IPS-NIHi11 (cell line): ENCODE data around the gene TAL2.

Source experiments
- DNase-seq: peaks from one replicate; pipeline ENCODE4 v3.0.0; 2012; ENCODE audit warnings: mixed read lengths, low spot score

The TAL2 gene

DNA sequence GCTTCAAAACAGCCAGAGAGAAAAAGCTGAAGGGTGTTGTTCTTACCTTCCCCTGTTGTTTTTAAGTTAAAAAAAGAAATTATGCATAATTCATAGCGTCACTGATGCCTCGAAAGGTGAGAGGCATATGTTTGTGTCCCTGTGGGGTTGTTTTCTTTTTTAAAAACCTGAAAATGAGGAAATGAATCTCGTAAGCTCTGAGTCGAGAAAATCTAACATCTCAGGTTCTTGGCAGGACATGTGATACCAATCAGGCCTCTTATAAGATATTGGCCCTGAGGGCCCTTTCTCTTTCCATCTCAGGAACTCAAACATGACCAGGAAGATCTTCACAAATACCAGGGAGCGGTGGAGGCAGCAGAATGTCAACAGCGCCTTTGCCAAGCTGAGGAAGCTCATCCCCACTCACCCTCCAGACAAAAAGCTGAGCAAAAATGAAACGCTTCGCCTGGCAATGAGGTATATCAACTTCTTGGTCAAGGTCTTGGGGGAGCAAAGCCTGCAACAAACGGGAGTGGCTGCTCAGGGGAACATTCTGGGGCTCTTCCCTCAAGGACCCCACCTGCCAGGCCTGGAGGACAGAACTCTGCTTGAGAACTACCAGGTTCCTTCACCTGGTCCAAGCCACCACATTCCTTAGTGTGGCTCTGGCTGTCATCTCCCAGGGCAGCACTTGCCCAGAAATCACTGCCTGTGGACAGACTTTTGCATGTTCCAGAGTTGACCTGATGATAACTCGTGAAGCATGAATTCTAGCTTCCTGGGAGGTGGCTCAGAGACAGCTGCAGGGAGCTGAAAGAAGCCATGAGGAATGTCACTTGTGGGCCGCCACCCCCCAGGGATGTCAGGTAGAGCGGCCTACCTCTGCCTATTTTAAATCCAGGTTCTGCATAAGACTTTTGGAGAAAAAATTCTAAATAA lies at the start of gene TAL2:
Gene TAL2 (plus strand): TSS at position 274 of the 921 bp plus-strand sequence. CDS start 40 bp downstream, at position 314.
- no peak for DNase-seq

- DNase-seq: no peak
Observed at GRCh38 chr9:105621001-105621400, 41.3 kb upstream of the TAL2 start.

DNA sequence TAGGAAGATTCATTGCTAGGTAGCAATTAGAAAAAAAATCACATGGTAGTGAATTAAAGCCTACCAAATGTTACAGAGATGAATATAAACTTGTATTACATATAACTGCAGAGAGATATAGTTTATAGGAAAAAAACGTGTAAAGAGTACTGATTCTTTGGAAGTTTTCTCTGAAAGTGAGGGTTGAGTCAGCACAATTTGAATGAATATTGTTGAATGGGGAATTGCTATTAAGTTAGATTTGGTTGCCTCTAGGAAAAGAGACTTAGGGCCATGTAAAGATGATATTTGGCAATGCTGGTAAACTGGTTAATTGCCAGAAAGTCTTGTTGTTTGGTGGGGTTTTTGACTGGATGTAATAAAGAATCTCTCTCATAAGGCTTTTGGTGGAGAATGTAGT lies 37.2 kb upstream of the TAL2 start:
- DNase-seq: no peak

DNA sequence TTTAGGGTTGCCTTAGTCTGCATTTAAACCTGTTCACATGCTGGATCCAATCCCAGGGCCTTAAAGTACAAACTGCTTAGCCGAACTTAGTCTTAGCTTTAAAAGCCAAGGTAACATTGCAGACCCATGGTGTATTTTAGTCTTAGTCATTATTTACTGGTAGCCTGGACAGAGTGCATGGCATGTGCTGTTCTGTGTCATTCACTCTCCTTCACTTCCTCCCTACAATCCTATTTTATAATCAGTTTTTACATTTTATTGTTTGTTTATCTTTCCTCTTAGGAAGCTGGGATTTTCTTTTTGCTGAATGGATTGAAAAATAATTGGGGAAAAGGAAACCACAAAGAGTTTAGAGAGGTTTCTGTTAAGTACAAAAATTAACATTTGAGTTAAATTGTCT lies 29.4 kb upstream of the TAL2 start:
- no peak for DNase-seq

DNA sequence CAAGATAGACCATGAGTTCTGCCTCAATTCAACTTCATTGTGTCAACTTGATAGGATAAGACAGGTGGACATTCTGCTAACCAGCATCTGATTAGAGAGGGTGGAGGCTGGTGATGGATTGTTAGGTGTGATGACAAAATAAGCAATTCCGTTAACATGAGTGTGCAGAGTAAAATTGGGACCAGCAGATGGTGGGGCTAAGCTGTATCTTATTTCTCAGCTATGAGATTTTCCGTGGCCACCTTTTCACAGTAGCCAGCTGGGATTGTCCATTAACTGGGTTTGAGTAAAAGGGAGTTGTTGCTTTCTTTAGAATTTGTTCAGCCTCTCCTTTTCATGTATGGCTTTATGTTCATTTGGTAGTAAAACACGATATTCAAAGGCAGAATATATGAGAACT lies 28.8 kb upstream of the TAL2 start:
- no peak for DNase-seq

GRCh38 chr9:105636331-105636730 lies 25.9 kb upstream of the TAL2 start:
- no peak for DNase-seq

- DNase-seq: no peak
Observed at GRCh38 chr9:105637787-105638395, 24.4 kb upstream of the TAL2 start.

DNA sequence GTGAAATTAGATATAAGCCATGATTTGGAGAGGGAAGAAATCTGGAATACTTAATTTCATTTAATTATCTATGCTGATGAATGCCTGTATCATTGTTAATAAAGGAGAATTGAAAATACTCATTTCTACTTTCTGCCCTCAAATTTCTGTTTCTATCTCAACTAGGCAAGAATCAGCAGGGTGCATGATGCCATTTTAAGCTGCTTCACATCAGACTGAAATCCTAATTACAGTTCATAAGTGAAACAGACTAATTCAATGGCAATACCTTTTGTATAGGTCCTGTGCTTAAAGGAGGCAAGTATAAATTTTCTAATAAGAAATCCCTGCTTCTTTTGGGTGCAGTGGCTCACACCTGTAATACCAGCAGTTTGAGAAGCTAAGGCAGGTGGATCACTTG lies 22.3 kb upstream of the TAL2 start:
- DNase-seq: no peak

DNA sequence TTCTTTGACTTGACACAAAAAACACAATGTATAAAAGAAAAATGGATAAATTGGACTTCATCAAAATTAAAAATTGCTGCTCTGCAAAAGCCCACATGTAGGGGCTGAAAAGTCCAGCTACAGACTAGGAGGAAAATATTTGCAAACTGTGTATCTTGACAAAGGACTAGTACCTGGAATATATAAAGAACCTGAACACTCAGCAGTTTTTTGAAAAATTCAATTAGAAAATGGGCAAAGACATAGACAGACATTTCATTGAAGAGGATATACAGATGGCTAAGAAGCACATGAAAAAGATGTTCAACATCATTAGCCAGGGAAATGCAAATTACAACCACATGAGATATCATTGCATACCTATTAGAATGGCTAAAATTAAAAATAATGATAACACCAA lies 18.5 kb upstream of the TAL2 start:
- DNase-seq: no peak

DNA sequence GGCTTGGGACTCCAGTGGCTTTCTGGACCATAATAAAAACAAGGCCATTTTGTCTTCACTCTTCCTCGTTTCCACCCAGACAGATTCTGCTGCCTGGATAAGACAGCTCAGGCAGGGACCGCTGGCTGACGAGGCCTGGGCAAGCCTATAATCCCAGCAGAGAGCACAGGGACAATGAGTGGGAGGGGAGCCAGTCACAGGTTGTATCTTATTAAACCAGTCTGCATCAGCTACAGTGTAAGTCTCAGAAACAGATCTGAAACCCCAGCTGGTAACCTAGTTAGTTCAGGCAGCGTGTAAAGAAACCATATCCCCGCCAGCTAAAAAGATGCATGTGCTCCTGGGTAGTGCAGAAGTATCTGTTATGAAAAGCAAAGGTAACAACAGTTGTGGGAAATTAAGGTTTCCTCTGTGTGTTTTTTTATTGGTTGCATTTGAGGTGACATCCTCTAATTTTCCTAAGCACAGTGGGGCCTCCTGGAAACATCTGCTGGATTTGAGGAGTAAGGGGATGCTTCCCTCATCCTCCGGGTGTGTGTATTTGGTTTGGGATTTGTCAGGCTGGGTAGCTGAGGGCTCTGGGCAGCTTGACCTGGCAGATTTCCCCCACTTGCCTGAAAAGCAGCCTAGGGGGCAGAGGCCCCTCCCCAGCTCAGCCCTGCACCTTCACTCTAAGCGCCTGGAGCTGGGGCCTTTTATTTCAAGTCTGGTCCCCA lies 15.2 kb upstream of the TAL2 start:
- no peak for DNase-seq

- DNase-seq: no peak
Observed at GRCh38 chr9:105647595-105648349, 14.5 kb upstream of the TAL2 start.

- DNase-seq: peak; percentile 19
Observed at GRCh38 chr9:105651806-105652205, 10.5 kb upstream of the TAL2 start.

DNA sequence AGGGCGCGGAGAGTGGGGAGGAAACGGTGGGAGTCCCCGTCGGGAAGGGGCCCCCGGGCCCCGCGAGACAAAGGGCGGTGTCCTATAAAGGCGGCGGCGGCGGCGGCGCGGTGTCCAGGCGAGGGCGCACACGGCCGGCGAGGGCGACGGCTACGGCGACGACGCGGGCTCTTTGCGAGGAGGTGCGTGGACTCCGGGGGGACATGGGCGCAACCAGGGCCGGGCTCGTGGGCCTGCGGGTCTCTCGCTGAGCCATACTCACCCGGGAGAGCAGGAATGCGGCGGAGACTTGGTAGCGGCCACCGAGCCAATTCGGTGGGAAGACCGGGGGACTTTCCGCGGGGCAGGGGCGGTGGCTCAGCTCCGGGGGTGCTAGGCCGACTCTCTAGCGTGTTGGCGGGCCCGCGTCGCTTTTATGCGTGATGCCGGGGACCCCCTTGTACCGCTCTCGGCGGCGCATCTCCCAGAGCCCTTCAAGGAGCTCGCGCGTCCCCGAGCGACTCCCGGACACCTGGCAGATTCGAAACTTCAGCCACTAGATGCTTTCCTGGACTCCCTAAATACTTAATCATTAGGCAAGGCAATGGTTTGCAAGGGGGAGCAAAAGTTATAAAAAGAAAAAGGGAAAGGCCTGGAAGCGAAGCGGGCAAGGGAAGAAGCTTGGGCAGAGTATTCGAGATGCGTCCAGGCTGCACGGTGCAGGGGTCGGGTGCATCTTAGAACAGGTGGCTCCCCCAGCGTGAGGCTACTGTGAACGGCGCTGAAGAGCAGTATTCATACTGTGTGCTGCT lies 5.9 kb upstream of the TAL2 start:
- DNase-seq: peak; percentile 74

- no peak for DNase-seq
Observed at GRCh38 chr9:105658351-105658750, 3.9 kb upstream of the TAL2 start.

GRCh38 chr9:105661011-105661410 lies 1.2 kb upstream of the TAL2 start:
- no peak for DNase-seq

DNA sequence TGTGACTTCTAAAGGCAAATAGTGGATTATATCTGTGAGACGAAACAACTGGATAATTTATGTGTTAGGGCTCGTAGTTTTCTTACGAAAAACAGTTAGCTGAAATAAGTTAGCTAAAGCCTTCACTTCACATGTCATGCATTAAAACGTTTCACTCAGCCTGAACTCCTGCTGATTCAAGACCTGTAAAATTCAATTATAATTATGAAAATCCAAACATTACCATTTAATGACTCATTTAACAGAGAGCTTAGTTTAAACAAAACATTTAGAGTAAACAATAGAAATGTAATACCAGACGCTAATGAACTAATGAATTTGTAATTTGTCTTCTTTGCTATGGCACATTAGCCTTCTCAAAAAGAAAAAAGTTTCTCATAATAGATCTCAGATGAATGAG lies 1.7 kb downstream of the TAL2 start:
- DNase-seq: no peak

- DNase-seq: no peak
Observed at GRCh38 chr9:105667867-105668266, 5.6 kb downstream of the TAL2 start.

- DNase-seq: no peak
Observed at GRCh38 chr9:105670315-105670714, 8.1 kb downstream of the TAL2 start.

GRCh38 chr9:105670775-105671174 lies 8.5 kb downstream of the TAL2 start:
- DNase-seq: no peak

- DNase-seq: no peak
Observed at GRCh38 chr9:105672711-105673234, 10.5 kb downstream of the TAL2 start.

DNA sequence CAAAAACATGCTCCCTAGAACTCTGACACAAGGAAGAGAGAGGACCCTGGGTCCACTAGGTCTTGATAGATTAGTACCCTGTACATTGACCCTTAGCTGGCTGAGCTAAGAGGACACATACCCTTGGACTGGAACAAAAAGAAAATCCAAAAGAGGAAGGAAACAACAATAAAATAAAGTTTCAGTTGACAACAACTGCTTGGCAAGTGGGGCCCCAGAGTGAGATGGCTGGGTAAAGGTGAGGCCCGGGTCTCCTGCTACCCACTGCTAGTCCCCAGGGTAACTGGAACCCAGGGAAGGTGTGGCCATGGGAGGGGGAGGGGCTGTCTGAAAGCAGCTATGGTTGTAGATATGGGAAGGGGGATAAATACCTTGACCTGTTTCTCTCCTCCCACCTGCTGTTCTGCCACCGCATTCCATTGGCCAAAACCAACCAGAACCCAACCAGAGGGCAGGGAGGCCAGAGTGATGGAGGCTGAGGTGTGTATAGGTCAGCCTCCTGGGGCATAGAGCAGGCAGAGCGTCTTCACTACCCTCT lies 11.7 kb downstream of the TAL2 start:
- DNase-seq: no peak
